ENCODE measurements around the gene DDX27.

DDX27 gene

DNA sequence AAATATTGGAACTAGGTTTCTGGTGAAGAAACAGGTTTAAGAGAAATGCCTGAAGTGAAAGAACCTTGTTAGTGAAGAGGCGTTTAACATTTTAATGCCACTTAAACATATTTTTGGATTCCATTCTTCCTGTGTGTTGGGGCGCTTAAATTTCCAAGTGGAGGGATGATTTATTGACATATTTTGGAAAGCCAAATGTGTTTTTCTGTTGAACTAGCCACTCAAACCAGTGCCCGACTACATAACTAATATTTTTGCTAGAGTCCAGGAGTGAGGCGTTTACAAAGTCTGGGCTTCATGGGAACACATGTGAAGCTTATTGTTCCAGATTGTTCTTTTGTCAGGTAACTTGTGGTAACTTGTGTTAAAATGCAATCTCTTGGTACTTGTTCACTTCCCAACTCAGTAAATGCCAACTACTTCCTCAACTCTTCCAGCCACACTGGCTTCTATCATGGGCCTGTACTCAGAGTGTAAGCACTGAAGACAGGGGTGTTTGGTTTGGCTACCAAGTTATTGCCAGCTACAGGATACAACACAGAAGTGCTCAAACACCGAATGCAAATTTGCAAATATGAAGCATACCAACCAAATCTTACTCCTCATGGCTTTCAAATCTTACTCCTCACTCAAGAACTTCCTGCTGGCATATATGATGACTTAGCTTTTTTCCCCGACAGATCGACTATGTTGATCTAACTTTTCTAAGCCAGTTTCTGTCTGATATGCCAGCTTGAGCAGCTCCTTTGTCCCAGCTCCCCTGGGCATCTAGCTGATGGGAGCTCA, 60.7 kb downstream of the DDX27 start:
- no peak for DNase-seq

DNA sequence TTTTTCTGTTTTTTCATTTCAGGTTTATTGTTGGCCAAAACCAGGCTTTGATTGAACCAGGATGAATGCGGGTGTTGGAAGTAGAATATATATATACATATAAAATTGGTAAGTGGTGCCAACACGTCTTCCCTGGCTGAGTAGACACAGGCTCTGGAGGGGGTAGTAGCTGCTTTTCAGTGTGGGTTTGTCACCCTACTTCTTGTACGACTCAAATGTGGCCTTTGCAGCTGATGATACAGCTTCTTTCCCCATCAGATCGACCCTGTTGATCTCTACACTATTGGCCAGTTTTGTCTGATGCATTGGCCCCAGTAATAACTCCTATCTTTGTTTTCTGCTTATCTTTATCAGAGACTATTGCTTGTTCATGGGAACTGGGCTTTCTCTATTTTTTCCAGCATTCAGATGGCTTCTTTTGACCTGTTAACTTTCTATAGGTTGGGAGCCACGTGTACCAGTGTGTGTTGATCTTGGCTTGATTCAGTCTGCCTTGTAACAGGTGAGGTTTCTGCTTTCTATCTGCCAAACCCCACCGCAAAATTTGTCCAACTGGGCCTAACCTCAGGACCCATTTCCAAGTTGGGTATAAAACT, 61.3 kb downstream of the DDX27 start:
- DNase-seq = no peak

DNA sequence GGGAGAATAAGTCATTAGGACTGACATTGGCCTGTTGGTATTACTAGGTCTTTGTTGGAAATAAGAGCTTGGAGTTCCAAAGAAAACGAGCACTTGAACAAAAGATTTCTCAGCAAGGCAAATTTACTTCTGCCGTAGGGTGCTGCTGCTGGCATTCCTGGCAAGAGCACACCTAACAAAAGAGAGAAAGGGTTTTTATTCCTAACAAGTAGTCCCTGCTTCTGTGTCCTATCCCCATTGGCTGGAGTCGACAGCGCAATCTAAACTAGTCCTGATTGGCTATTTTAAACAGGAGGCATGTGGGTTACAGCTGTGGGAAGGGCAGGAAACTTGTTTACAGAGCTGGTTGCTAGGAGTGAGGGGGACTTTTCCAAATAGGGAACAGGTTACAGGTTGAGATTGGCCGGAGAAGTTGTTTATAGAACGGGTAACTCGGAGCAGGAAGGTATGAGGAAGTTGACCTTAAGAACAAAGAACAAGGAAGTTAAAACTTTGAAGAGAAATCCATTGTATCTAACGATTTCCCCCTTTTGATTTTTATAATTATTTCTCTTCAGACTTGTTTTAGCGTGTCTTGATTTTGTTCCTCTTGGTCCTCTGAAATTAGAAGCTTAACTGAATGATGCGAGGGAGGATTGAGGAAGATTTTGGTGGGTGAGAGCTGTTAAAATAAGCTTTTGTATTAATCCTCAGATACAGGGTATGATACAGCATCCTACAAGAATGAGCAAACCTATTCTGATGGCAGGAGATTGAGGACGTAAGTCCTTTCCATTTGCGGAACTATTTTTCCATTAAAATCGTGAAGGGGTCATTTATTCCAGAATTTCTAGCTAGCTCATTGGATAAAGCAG, 62.1 kb downstream of the DDX27 start:
- DNase-seq = no peak

DNA sequence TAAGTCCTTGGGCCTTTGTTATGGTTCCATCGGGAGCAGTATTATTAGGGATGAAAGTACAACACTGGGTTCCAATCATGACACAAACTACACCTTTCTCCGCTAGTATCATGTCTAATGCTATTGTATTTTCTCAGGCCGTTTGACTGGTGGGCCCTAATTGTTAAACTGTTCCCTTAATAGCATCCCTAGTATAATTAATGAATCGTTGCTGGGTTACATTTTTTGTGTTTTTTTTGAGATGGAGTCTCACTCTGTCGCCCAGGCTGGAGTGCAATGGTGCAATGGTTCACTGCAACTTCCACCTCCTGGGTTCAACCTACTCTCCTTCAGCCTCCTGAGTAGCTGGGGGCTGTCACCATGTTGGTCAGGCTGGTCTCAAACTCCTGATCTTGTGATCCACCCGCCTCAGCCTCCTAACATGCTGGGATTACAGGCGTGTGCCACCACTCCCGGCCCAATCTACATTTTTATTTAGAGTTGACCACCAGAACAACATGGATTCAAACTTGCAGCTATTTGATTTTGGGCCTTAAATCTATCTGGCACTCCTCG, 62.8 kb downstream of the DDX27 start:
- DNase-seq = no peak

DNA sequence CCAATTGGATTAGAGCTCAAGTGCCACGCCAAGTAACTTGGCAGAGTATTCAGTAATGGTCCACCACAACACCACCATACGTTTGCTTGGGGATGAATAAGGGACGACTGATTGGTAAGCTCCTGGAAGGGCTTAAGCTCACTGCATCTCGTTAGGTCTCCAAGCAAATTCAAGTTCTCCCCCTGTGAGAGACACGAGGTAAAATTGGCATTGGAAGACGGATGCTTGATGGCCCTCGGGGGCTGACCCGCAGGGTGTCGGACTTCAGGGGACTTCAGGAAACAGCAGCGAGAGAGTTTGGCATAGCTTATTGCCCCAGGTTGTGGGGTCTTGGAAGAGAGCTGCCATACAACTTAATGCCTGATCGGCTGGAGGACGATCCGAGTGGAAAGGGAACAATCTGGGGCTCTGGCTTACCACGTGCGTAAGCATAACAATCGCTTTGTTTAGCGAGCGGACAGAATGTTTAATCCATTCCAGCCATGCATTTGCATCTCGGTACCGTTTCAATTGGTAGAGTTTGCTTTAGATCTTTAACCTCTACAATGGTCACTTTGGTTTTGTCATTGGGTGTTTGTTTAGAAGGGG, 63.5 kb downstream of the DDX27 start:
- no peak for DNase-seq

DNA sequence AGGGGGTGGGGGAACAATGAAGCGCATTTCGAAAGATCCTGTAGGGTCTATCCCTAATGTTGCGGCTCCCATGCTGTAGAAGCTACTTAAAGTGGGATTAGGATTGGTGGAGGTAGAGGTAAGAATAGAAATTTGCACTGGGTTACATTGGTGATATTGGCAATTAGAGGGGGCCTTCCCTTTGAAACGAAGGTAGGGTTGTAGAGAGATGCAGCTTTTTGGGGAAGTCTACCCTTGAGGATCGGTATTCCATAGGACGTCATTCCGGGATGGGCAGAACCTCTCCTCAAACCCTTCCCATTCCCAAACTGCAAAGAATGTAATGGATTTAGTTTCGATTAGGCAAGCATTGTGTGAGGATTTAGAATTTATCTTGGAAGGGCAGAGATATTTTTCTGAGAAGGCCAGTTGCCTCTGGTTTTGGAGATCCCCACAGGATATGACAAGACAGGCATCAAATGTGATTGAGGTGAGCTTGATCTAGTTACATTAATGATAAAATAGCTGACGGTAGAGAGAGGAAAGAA, 64.0 kb downstream of the DDX27 start:
- DNase-seq = no peak

DNA sequence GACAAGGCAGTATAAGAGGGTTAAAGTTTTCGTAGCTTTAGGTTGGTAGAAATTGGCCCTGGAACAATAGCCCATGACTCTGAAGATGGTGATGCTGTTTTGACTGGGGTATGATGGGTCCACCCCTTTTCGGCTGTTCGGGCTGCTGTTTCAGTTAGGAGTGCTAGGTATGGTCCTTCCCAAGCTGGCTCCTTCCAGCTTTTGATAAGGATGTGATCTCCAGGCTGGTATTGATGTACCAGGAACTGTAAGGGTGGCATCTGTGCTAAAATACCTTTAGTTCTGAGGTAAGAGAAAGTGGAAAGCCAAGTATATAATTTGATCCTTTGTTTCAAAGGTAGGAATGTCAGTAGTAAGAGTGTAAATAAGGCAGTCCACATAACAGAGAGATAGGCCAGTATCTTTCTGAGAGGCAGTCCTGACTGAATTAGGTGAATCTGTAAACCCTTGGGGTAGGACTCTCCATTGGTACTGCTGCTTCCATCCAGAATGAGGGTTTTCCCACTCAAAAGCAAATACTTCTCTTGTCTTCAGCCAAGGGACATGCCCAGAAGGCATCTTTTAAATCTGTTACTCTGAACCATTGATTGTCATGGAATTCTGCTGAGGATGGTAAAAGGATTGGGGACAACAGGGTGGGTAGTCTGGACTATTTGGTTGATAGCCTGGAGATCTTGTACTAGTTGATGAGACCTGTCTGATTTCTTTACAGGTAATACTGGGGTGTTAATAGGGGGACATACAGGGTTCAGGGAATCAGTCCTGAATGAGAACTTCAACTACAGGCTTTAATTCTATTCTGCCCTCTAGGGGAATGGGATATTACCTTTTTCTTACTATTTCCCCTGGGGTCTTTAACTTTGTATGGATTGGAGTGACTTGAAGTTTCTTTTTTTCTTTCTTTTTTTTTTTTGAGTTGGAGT, 64.7 kb downstream of the DDX27 start:
- DNase-seq = no peak

DNA sequence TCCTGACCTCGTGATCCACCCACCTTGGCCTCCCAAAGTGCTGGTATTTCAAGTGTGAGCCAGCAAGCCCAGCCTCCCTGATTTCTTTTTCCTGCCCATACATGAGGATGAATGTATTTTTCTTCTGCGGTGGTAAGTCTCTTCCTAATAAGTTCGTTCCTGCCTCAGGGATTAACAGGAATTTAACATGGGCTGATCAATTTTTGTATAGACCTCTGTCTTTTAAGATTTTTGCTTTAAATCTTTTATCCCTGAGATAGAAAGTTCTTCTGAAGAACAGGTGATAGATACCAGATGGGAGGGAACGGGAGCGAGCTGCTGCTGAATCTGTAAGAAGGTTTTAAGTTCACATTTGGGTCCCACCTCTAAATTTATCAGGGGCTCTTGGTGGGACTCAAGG, 65.6 kb downstream of the DDX27 start:
- no peak for DNase-seq

DNA sequence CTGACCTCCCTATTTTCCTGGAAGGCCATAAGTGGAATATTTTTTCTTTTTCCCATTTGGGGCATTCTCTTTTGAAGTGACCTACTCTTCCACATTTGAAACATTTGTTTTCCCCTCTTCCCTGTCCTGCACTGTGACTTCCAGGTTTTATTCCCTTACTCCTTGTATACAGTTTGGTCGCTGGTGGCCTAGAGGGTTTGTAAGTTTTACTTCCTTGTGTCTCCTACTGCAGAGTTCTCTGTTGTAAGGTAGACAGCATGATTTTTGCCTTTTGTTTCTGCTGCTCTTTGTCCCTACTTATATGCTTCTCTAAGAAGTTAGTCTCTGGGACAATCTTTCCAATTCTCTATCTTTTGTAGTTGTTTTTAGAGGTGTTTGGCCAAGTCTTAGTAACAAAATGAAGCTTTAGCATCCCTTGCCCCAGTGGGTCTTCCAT, 66.0 kb downstream of the DDX27 start:
- no peak for DNase-seq

DNA sequence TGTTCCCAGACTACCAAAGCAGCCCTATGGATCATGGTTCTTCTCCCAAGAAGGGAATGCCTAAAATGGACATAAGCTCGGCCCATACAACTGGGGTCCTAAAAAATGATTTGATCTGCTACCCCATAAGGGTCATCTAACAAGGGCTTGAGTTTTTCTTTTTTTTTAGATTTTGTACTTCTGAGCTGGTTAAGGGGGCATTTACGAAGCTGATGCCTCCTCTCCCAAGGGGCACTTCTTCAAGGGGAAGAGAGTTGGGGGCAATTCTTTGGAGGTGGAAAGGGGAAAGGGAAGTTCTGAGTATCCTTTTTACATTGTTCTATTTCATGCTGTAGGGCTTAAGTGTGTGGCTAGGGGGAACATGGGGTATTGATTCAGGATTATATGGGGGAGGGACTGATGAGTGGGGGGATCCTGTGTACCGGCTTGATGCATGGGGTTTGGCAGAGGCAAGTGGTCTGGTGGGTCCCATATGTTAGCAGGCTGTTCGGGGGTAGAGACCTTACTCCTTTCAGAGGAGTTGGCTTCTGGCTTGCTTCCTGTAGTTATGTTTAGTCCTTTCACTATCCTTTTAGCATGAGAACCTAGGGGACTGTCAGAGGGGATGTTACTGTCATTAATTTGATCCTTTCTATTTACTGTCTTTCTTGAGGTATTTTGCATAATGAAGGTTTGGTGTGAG, 66.7 kb downstream of the DDX27 start:
- no peak for DNase-seq

DNA sequence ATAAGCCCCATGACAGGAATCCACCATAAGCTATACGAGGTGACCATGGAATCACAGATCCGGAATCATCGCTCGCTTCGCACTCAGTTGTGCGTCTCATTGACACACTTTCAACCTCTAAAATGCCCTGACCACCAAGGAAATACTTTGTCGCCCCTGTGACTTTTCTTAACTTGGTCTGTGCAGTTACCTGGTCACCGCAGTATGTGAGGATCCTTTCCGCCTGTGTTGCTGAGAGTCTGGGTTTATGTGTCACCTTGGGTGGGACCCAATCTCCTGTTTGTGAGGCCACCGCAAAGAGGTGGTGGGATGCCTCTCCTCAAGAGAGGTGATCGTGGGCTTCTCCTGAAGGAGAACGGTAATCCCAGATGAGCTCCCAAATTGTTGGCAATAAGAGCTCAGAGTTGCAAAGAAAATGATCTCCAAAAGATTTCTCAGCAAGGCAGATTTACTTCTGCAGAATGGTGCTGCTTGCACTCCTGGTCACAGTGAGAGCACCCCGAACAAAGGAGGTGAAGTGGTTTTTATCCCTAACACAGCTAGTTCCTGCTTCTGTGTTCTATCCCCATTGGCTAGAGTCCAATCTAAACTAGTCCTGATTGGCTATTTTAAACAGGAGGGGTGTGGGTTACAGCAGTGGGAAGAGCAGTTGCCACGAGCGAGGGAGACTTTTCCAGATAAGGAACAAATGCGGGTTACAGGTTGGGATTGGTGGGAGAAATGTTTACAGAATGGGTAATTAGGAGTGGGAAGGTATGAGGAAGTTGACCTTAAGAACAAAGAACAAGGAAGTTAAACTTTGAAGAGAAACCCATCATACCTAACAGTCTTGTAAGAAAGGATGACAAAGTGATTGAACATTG, 67.7 kb downstream of the DDX27 start:
- DNase-seq = no peak

DNA sequence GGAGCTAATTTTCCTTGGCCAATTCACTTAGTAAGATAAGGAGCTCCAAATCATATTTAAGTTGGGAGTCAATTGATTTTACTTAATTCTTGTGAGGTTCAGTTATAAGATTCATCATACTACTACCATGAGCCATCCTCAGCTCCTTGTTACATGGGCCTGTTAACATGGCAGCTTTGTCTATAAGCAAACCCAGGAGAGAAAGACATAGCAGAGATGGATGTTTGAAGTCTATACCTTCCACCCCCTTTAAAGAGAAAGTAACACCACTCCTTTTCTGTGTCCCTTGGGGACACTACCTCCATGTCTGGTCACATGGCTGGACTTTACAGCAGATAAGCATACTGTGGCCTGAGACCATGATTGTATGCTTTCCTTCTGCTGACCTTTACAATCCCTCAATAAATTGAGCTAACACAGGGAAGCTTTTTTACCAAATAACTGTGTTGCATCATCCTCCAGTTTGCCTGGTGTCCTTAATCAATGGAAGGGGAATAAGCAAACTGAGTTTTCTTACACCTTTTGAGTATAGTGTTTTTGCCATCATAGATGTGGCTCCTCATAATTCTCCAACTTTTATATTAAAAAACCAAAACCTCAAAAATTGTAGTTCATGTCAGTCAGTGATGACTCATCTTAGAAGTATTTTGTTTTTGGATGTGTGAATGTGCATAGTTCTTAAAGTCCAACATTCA, 68.5 kb downstream of the DDX27 start:
- DNase-seq = no peak

DNA sequence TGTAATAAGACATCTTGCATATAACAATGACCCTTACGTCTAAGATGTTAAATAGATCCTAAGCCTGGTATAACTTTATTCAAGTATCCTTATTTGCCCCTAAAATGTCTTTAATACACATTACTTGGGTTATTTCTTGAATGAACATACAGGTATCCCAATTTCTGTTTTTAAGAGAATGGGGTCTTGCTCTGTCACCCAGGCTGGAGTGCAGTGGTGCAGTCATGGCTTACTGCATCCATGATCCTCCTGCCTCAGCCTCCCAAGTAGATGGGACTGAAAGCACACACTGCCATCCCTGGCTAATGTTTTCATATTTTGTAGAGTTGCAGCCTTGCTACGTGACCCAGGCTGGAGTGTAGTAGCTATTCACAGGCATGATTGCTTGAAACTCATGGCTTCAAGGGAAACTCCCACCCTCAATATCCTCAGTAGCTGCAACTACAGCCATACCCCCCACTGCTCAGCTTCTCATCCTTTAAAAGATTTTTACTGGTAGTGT, 69.1 kb downstream of the DDX27 start:
- DNase-seq = no peak

DNA sequence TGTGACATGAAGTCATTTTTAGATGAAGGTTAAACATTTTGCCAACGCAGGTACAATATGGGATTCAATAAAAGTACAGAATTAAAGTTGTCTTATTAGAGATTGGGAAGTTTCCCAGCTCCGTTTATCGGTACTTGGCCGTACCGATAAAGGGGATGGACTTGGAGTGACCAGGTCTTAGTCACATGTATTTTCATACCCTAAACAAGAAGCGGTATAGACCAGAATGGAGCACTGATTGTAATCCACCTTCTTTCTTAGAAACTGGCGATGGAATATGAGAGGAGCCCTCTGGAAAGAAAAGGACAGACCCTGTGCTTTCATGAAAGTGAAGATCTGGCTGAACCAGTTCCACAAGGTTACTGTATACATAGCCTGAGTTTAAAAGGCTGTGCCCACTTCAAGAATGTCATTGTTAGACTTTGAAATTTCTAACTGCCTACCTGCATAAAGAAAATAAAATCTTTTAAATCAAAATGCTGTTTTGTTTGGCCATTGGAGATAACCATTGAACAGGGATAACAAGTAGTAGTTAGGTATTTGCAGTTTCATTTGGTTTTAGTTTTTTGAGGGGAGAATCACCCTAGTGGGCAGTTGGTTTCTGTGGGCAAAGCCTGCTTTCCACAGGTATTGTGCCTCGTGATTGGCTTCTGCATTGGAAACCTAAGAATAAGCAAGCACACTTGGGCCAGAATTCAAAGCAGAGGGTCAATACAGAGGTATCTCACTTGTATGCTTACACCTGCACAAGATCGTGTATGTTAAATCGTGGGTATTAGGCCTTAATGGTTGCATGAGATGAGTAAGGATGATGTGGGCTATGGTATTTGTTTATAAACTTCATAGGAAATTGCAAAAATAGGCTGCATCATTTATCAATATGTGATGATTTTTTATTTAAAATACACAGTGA, 69.8 kb downstream of the DDX27 start:
- no peak for DNase-seq

DNA sequence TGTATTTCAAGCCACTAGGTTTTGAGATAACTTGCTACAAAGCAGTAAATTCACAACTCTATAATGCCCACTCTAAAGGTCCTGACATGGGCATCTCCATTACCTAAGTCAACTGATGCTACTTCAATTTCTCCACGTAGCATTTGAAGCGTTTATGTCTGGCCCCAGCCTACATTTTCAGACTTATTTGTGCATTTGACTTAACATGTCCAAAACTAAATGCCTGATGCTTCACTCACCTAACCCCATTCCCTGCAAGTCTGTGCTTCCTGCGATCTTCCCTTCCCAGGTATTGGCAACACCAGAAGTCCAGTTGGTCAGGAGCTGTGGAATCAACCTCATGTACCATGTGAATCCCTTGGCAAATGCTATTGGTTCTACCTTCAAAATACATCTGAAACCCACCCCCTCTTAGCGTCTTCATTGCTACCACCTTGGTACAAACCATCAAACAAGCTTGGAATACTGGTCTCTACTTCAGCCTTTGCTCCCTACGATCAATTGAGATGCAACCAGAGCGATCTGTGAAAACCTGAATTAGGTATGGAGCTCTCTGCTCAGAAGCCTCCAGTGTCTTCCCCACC, 71.5 kb downstream of the DDX27 start:
- DNase-seq = no peak

DNA sequence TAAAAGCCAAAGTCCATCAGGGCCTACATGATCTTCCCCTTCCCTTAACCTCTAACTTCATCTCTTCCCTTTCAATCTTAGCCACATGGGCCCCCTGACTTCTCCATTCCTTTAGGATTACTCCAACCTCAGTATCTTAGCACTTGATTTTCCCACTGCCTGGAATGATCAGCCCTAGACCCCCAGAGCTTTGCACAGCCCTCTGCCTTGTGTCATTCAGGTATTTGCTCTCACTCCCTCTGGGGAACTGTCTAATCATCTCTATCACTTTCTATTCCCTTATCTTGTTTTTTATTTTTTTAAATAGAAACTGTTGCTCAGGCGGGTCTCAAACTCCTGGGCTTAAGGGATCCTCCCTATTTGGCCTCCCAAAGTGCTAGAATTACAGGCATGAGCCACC, 72.0 kb downstream of the DDX27 start:
- no peak for DNase-seq

DNA sequence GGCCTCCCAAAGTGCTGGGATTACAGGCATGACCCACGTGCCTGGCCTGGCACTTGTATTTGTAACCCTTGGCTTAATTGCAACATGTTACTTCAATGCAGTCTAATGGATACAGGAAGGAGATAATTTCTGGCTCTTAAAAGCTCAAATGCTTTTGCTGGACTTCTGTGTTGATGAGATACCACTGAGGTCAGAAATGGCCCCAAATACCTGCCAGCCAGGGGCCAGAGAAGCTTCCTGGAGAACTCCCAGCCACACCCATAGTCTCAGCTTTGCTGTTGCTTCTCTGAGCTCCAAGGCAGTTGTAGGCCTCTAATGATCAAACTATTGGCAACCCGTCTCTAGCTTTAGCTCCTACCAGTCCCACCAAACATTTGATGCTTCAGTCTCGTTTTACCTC, 72.8 kb downstream of the DDX27 start:
- DNase-seq = no peak

DNA sequence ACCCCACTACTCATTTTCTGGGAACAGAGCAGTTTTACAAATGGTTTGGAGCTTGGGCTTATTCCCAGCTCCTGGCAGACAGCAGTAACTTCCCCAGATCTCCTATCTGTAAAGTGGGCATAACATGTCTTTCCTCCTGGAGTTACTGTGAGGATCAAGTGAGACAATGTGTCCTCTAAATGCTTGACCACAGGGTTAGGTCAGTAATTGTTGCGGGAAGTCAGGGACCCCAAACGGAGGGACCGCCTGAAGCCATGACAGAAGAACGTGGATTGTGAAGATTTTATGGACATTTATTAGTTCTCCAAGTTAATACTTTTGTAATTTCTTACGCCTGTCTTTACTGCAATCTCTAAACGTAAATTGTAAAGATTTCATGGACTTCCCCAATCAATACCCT, 73.9 kb downstream of the DDX27 start:
- DNase-seq = no peak
